GM12878 (cell line): ENCODE measurements around the gene SMOC2. TPM values are rescaled to one million over a fixed set of nuclear protein-coding genes. Genes with fewer than 3 reads are reported as not detected.

ENCODE experiments used
- ATAC-seq: fragments of 200-7000 bp; cut with Tn5 transposase; 3 replicates; pipeline ENCODE4 v1.9.1; 2020; ENCODE audit warnings: mild to moderate bottlenecking, moderate library complexity
- BruUV-seq: library from RNA; stranded (reverse); fragments of 400-500 nt; replicated peaks from 2 replicates; lab custom pipeline; 2021; lab: Mats Ljungman, UMichigan
- CTCF ChIA-PET: fragments of 300-600 bp; sonication (Branson Sonifier 250); formaldehyde crosslinking; extraction: SDS; loops from one replicate; lab custom pipeline; 2021; ENCODE audit warnings: inconsistent platforms; lab: Yijun Ruan, JAX
- POLR2A ChIA-PET: fragments of 350-600 bp; formaldehyde crosslinking; extraction: SDS; loops from one replicate; lab custom pipeline; 2021; ENCODE audit warnings: inconsistent platforms; lab: Charles Lee
- RAD21 ChIA-PET: fragments of 300-600 bp; sonication (Branson Sonifier 250); formaldehyde crosslinking; loops from one replicate; lab custom pipeline; 2023; ENCODE audit warnings: antibody characterized with exemption; ENCODE audit not compliant: unreplicated experiment; lab: Charles Lee
- SMC1A ChIA-PET: fragments of 300-600 bp; sonication (Branson Sonifier 250); formaldehyde crosslinking; loops from one replicate; lab custom pipeline; 2023; ENCODE audit not compliant: unreplicated experiment, uncharacterized antibody; lab: Charles Lee
- DNase-seq: peaks from one replicate; pipeline ENCODE4 v3.0.0-alpha.2; 2011; ENCODE audit warnings: low read depth, low spot score
- FAIRE-seq: peaks from 3 replicates; lab custom pipeline; 2011; peaks lifted over from hg19 to GRCh38; lab: Jason Lieb, UNC
- H2AFZ ChIP-seq: 2 replicates; pipeline ENCODE4 v1.6.0; 2011; ENCODE audit warnings: low read depth, low read length, control low read depth; ENCODE audit not compliant: control insufficient read depth
- H3K27ac ChIP-seq: 2 replicates; pipeline ENCODE4 v1.5.1; 2011; ENCODE audit warnings: control low read depth; ENCODE audit not compliant: control insufficient read depth, insufficient read depth
- H3K27me3 ChIP-seq, 2 experiments: replicated peaks in 1 of 2; 2 replicates each; pipeline versions ENCODE4 v1.6.0 to v1.6.1; 2011; ENCODE audit warnings: low read length in 1 of 2; ENCODE audit not compliant: control insufficient read depth in 2 of 2, insufficient read depth in 2 of 2
- H3K36me3 ChIP-seq, 2 experiments: 2 replicates each; pipeline ENCODE4 v1.5.1; 2011; ENCODE audit warnings: low read length in 1 of 2; ENCODE audit not compliant: control insufficient read depth in 2 of 2, insufficient read depth in 2 of 2
- H3K4me1 ChIP-seq: 2 replicates; pipeline ENCODE4 v1.6.1; 2011; ENCODE audit warnings: mild to moderate bottlenecking, low read length, moderate library complexity, mixed read lengths; ENCODE audit not compliant: control insufficient read depth, insufficient read depth
- H3K4me2 ChIP-seq: 2 replicates; pipeline ENCODE4 v1.6.0; 2011; ENCODE audit warnings: control low read depth; ENCODE audit not compliant: control insufficient read depth, insufficient read depth
- H3K4me3 ChIP-seq: fragments of 200-600 bp; sonication (generic); 2 replicates; pipeline ENCODE4 v1.5.1; 2016
- H3K79me2 ChIP-seq: 2 replicates; pipeline ENCODE4 v1.6.0; 2011; ENCODE audit warnings: low read length; ENCODE audit not compliant: control insufficient read depth, insufficient read depth
- H3K9ac ChIP-seq: 2 replicates; pipeline ENCODE4 v1.8.0; 2011; ENCODE audit warnings: low read length, control low read depth, mixed read lengths; ENCODE audit not compliant: control insufficient read depth, insufficient read depth
- H3K9me3 ChIP-seq: replicated peaks from 3 replicates; pipeline ENCODE4 v1.5.1; 2011; ENCODE audit warnings: mild to moderate bottlenecking, low read length; ENCODE audit not compliant: control insufficient read depth, insufficient read depth
- H4K20me1 ChIP-seq: 2 replicates; pipeline ENCODE4 v1.6.0; 2011; ENCODE audit not compliant: control insufficient read depth, insufficient read depth
- ATF7 ChIP-seq: fragments of 450-650 bp; IDR thresholded peaks from 2 replicates; pipeline ENCODE4 v1.6.1; 2016; ENCODE audit warnings: low read depth, mild to moderate bottlenecking
- BRCA1 ChIP-seq: IDR thresholded peaks from 2 replicates; pipeline ENCODE4 v1.6.1; 2011; ENCODE audit warnings: low read depth, low read length, improper control_type of control experiment
- CHD4 ChIP-seq: fragments of 200-600 bp; sonication (generic); IDR thresholded peaks from 2 replicates; pipeline ENCODE4 v1.6.1; 2016; ENCODE audit warnings: mild to moderate bottlenecking
- EED ChIP-seq: sonication (generic); IDR thresholded peaks from 2 replicates; pipeline ENCODE4 v1.6.1; 2016; ENCODE audit warnings: antibody characterized with exemption, low read depth
- FOXK2 ChIP-seq: fragments of 450-650 bp; IDR thresholded peaks from 2 replicates; pipeline ENCODE4 v1.6.1; 2017; ENCODE audit warnings: mild to moderate bottlenecking, moderate library complexity
- FOXM1 ChIP-seq: IDR thresholded peaks from 2 replicates; pipeline ENCODE4 v1.6.1; 2012; ENCODE audit warnings: low read depth, mild to moderate bottlenecking, inconsistent platforms, low read length, moderate library complexity
- NFYB ChIP-seq: IDR thresholded peaks from 2 replicates; pipeline ENCODE4 v1.6.1; 2011; ENCODE audit warnings: low read depth, mild to moderate bottlenecking, low read length, improper control_type of control experiment, moderate library complexity; ENCODE audit not compliant: insufficient read depth
- PML ChIP-seq: IDR thresholded peaks from 2 replicates; pipeline ENCODE4 v1.6.1; 2012; ENCODE audit warnings: low read length, inconsistent platforms
- POLR2AphosphoS2 ChIP-seq: IDR thresholded peaks from 2 replicates; pipeline ENCODE4 v1.6.1; 2011; ENCODE audit warnings: low read depth, mild to moderate bottlenecking, low read length, improper control_type of control experiment, moderate library complexity
- SPI1 ChIP-seq: IDR thresholded peaks from 2 replicates; pipeline ENCODE4 v1.6.1; 2011; ENCODE audit warnings: low read depth, mild to moderate bottlenecking, low read length, moderate library complexity, borderline replicate concordance; ENCODE audit not compliant: insufficient read depth
- STAT1 ChIP-seq: fragments of 450-650 bp; conservative IDR thresholded peaks from 2 replicates; pipeline ENCODE4 v1.6.1; 2014; ENCODE audit warnings: antibody characterized with exemption, mild to moderate bottlenecking
- TCF12 ChIP-seq: IDR thresholded peaks from 2 replicates; pipeline ENCODE4 v1.6.1; 2011; ENCODE audit warnings: low read depth, mild to moderate bottlenecking, low read length
- TCF7 ChIP-seq: IDR thresholded peaks from 2 replicates; pipeline ENCODE4 v1.6.1; 2014; ENCODE audit warnings: antibody characterized with exemption, borderline replicate concordance
- ZZZ3 ChIP-seq: IDR thresholded peaks from 2 replicates; pipeline ENCODE4 v1.6.1; 2011; ENCODE audit warnings: low read depth; ENCODE audit not compliant: control insufficient read depth, insufficient read length
- WGBS: methylation state at CpG from one replicate; pipeline ENCODE4 v1.1.6; 2016; ENCODE audit warnings: low lambda C conversion rate; ENCODE audit not compliant: insufficient replicate concordance, insufficient coverage; ENCODE audit errors: missing lambda C conversion rate; 5-methylcytosine and 5-hydroxymethylcytosine counted together
- in situ Hi-C: fragments of 300-500 bp; cut with MboI; formaldehyde crosslinking; loops from 9 replicates; pipeline ENCODE4 v1.14.3; 2018; ENCODE audit warnings: mixed read lengths
- intact Hi-C: fragments of 100-400 bp; cut with micrococcal nuclease; formaldehyde crosslinking; loops from one replicate; pipeline ENCODE4 v1.14.2; 2022; ENCODE audit not compliant: unreplicated experiment
- polyA plus RNA-seq, 11 experiments: library from polyadenylated mRNA; depleted of rRNA in 4 of 11; unstranded in 6 of 11; stranded (reverse) in 5 of 11; fragments of >200 nt; fragmentation: Nextera tagmentation in 4 of 11; fragmentation: Illumina TruSeq in 1 of 11; extraction: Ambion mirVana in 4 of 11; extraction: Trizol in 1 of 11; gene quantifications; 1 replicate in 1 of 11; 2 replicates in 10 of 11; pipeline versions ENCODE4 v1.2.1 to v1.2.3, GENCODE V29; 2011 to 2016; ENCODE audit warnings: inconsistent platforms in 2 of 11, missing spikeins in 2 of 11, low read depth in 1 of 11
- total RNA-seq, 4 experiments: library from RNA; depleted of rRNA in 3 of 4; stranded (reverse); fragments of >200 nt in 3 of 4; fragmentation: Illumina TruSeq in 1 of 4; extraction: Trizol in 1 of 4; gene quantifications; 2 replicates each; pipeline versions ENCODE4 v1.2.1 to v1.2.3, GENCODE V29; 2013 to 2021
- TF ChIP-seq, protein P1 (sequence below): fragments of 450-650 bp; formaldehyde crosslinking; IDR thresholded peaks from 2 replicates; pipeline ENCODE4 v1.4.0; 2020; ENCODE audit warnings: mild to moderate bottlenecking, moderate library complexity
- TF ChIP-seq, protein P2 (sequence below): IDR thresholded peaks from 2 replicates; pipeline ENCODE4 v1.6.1; 2012; ENCODE audit warnings: mild to moderate bottlenecking, low read depth, low read length

SMOC2 gene
- total and polyA plus RNA-seq, 10 of the 15 experiments (the other 5 are each of a cell fraction or from before 2014, with no cell fraction given) = 0.10 to 0.12 TPM; not detected in 8

DNA sequence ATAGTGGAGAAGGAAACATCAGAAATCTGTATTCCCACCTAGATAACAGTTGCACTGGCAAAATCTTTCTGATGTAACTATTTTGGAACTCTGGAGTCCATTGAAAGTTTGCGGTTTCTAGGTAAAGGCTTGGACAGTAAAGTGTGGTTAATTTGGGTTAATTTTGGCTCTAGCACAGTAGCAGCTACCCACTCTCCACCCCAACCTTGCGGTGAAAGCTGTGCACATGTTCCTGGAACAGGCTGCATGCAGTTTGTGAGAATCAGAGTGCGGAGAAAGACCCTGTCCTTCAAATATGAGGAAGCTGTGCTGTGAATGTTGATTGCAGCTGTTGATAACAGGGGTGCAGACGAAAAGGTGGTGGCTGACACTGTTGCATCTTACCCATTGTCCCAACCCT lies 38.4 kb downstream of the SMOC2 start:
- FAIRE-seq (no peak), DNase-seq (no peak), ATAC-seq (no peak)
- Histone ChIP-seq H3K27ac (no peak overlapping the region), H3K79me2 (no peaks in the 10 kb centered on the region), H3K27me3 (no peaks in the 10 kb centered on the region), H4K20me1 (no peaks in the 10 kb centered on the region), H3K4me2 (no peak overlapping the region), H3K9me3 (no peaks in the 10 kb centered on the region), H3K4me3 (no peak overlapping the region), H3K36me3 (no peaks in the 10 kb centered on the region), H3K9ac (no peak overlapping the region), H2AFZ (no peak overlapping the region), H3K4me1 (no peaks in the 10 kb centered on the region)
- TF ChIP-seq NFYB (no peak), CHD4 (no peak), BRCA1 (no peak), PML (no peak), ZZZ3 (no peak), TCF7 (no peak), TCF12 (no peak), FOXK2 (no peak), ATF7 (no peak), FOXM1 (no peak), STAT1 (no peak), EED (no peak), POLR2AphosphoS2 (no peak), SPI1 (no peak)
- TF ChIP-seq, protein P1, sequence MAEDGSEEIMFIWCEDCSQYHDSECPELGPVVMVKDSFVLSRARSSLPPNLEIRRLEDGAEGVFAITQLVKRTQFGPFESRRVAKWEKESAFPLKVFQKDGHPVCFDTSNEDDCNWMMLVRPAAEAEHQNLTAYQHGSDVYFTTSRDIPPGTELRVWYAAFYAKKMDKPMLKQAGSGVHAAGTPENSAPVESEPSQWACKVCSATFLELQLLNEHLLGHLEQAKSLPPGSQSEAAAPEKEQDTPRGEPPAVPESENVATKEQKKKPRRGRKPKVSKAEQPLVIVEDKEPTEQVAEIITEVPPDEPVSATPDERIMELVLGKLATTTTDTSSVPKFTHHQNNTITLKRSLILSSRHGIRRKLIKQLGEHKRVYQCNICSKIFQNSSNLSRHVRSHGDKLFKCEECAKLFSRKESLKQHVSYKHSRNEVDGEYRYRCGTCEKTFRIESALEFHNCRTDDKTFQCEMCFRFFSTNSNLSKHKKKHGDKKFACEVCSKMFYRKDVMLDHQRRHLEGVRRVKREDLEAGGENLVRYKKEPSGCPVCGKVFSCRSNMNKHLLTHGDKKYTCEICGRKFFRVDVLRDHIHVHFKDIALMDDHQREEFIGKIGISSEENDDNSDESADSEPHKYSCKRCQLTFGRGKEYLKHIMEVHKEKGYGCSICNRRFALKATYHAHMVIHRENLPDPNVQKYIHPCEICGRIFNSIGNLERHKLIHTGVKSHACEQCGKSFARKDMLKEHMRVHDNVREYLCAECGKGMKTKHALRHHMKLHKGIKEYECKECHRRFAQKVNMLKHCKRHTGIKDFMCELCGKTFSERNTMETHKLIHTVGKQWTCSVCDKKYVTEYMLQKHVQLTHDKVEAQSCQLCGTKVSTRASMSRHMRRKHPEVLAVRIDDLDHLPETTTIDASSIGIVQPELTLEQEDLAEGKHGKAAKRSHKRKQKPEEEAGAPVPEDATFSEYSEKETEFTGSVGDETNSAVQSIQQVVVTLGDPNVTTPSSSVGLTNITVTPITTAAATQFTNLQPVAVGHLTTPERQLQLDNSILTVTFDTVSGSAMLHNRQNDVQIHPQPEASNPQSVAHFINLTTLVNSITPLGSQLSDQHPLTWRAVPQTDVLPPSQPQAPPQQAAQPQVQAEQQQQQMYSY (CRISPR knock-in tag) = no peak
- TF ChIP-seq, protein P2, sequence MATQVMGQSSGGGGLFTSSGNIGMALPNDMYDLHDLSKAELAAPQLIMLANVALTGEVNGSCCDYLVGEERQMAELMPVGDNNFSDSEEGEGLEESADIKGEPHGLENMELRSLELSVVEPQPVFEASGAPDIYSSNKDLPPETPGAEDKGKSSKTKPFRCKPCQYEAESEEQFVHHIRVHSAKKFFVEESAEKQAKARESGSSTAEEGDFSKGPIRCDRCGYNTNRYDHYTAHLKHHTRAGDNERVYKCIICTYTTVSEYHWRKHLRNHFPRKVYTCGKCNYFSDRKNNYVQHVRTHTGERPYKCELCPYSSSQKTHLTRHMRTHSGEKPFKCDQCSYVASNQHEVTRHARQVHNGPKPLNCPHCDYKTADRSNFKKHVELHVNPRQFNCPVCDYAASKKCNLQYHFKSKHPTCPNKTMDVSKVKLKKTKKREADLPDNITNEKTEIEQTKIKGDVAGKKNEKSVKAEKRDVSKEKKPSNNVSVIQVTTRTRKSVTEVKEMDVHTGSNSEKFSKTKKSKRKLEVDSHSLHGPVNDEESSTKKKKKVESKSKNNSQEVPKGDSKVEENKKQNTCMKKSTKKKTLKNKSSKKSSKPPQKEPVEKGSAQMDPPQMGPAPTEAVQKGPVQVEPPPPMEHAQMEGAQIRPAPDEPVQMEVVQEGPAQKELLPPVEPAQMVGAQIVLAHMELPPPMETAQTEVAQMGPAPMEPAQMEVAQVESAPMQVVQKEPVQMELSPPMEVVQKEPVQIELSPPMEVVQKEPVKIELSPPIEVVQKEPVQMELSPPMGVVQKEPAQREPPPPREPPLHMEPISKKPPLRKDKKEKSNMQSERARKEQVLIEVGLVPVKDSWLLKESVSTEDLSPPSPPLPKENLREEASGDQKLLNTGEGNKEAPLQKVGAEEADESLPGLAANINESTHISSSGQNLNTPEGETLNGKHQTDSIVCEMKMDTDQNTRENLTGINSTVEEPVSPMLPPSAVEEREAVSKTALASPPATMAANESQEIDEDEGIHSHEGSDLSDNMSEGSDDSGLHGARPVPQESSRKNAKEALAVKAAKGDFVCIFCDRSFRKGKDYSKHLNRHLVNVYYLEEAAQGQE = no peak
- no TSS peak for BruUV-seq
- intact Hi-C loops (no loop called here), in situ Hi-C loops (no loop called here)
- CTCF ChIA-PET = no interaction called here
- POLR2A ChIA-PET = no interaction called here
- RAD21 ChIA-PET = no interaction called here
- SMC1A ChIA-PET = no interaction called here
- WGBS = 51% methylated on average over 4 of the region's 4 CpGs
